Measurements from ENCODE around the gene PGM1. TPM values are rescaled to one million over a fixed set of nuclear protein-coding genes. Genes with fewer than 3 reads are reported as not detected.

The PGM1 gene
- total RNA-seq, 1 donor from 2014 or later: 77.3 TPM

DNA sequence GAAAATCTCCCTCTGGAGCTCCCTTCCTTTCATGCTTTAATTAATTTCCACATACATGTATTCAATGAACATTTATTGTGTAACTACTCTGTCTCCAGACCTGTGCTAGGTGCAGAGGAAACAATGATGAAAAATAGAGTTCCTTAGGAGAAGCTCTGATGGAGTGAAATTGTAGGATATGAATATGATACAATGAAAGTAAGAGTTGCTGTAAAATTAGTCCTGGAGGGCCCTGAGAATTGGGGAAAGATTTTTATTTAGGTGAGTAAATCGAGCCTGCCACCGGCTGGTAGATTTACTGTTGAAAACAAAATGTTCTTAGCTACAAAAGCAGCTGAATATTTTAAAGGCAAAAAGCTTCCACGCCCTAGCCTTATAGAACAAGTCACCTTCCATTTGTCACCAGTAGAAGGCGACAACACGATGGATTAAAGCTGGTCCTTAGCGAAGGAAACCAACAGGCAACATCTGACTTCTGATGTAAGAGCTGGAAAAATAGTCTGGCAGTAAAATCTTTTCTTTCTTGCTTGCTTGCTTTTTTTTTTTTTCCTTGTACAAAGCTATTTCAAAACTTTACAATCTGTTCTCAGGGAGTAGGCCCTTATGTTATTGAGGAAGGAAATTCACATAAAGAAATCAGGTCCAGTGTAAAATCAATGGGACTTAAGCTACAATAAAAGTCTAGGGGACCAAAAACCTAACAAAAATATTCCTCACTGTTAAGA lies 98.7 kb downstream of the PGM1 start:
- DNase-seq (ENCODE audit: low read depth): peak; percentile 67
- TF ChIP-seq, protein P1, sequence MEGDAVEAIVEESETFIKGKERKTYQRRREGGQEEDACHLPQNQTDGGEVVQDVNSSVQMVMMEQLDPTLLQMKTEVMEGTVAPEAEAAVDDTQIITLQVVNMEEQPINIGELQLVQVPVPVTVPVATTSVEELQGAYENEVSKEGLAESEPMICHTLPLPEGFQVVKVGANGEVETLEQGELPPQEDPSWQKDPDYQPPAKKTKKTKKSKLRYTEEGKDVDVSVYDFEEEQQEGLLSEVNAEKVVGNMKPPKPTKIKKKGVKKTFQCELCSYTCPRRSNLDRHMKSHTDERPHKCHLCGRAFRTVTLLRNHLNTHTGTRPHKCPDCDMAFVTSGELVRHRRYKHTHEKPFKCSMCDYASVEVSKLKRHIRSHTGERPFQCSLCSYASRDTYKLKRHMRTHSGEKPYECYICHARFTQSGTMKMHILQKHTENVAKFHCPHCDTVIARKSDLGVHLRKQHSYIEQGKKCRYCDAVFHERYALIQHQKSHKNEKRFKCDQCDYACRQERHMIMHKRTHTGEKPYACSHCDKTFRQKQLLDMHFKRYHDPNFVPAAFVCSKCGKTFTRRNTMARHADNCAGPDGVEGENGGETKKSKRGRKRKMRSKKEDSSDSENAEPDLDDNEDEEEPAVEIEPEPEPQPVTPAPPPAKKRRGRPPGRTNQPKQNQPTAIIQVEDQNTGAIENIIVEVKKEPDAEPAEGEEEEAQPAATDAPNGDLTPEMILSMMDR (conservative IDR thresholded peaks at IDR 0.05; ENCODE audit: low read depth, low read length): peak; percentile 90
- no peak overlapping the region for H3K4me3 ChIP-seq (ENCODE audit: low read depth, low read length)

GRCh38 chr1:63693944-63694571 lies 100.8 kb downstream of the PGM1 start:
- TF ChIP-seq, protein P1 (conservative IDR thresholded peaks at IDR 0.05; ENCODE audit: low read depth, low read length): no peak
- DNase-seq (ENCODE audit: low read depth): no peak
- no peak overlapping the region for H3K4me3 ChIP-seq (ENCODE audit: low read depth, low read length)

- TF ChIP-seq, protein P1 (conservative IDR thresholded peaks at IDR 0.05; ENCODE audit: low read depth, low read length): no peak
- no peak for DNase-seq (ENCODE audit: low read depth)
- H3K4me3 ChIP-seq (ENCODE audit: low read depth, low read length): no peak overlapping the region
Measured at GRCh38 chr1:63698001-63698838, 105.0 kb downstream of the PGM1 start.

- DNase-seq (ENCODE audit: low read depth): no peak
- no peak overlapping the region for H3K4me3 ChIP-seq (ENCODE audit: low read depth, low read length)
- TF ChIP-seq, protein P1 (conservative IDR thresholded peaks at IDR 0.05; ENCODE audit: low read depth, low read length): no peak
Measured at GRCh38 chr1:63701187-63701586, 108.0 kb downstream of the PGM1 start.

- H3K4me3 ChIP-seq (ENCODE audit: low read depth, low read length): no peak overlapping the region
- TF ChIP-seq, protein P1 (conservative IDR thresholded peaks at IDR 0.05; ENCODE audit: low read depth, low read length): no peak
- DNase-seq (ENCODE audit: low read depth): no peak
Measured at GRCh38 chr1:63703701-63704107, 110.5 kb downstream of the PGM1 start.

DNA sequence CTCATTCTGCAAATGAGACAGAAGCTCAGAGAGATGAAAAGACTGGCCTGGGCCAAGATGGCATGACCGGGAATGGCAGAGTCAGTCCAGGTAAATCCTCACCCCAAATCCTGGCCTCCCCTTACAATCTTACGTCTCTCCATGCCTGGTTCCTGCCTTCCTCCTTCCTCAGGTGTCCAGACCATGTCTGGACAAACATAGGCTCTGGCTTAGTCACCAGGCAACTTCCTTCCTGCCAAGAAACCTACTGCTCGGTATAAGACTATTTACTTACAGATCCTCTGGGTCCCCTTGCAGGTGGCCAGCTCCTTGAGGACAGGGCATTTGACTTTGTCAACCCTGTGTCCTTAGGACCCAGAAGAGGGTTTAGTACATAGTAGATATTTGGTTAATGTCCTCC lies 111.2 kb downstream of the PGM1 start:
- TF ChIP-seq, protein P1 (conservative IDR thresholded peaks at IDR 0.05; ENCODE audit: low read depth, low read length): no peak
- no peak for DNase-seq (ENCODE audit: low read depth)
- H3K4me3 ChIP-seq (ENCODE audit: low read depth, low read length): no peak overlapping the region
